ENCODE measurements around the gene GAS2L3.

GAS2L3 gene

DNA sequence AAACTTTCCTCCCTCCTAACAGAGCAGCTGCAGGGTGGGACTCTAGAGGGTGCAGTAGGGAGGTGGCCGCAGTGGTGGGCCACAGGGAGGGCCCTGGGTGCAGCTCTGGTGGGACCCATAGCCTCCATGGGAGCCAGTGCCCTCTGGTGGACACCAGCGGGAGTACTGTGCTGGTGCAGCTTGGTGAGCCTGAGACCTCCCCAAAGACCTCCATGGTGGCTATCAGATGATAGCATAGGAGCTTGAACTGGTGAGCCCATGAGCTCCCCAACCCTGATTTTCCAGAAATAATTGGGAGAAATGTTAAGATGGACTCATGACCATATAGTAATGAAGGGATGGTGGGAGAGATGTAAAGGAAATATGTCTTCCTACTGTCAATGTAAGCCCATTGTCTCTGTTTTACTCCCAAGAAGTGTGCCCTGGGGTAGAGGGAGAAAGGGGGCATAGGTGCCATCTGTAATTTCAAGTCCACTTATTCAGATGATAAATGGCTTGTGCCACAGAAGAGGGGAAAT, 98.7 kb downstream of the GAS2L3 start:
- no peaks in the 10 kb centered on the region for H3K9me3 ChIP-seq (replicated peaks; ENCODE audit: insufficient read depth, low read length)
- H3K9me2 ChIP-seq (replicated peaks; ENCODE audit: insufficient read depth, low read length) = no peaks in the 10 kb centered on the region
- no peaks in the 10 kb centered on the region for H3K27me3 ChIP-seq (replicated peaks; ENCODE audit: insufficient read depth, low read length)
- H3K4me3 ChIP-seq (ENCODE audit: low read length) = no peak overlapping the region
- no peaks in the 10 kb centered on the region for H3K36me3 ChIP-seq (replicated peaks; ENCODE audit: insufficient read depth, low read length)
- peaks cover 12% of the 10 kb centered on the region for H3K4me1 ChIP-seq (ENCODE audit: low read length)
- H2AFZ ChIP-seq (ENCODE audit: low read length) = no peak overlapping the region
- no peaks in the 10 kb centered on the region for H3F3A ChIP-seq (ENCODE audit: insufficient read depth, low read length)
- TF ChIP-seq EZH2 (optimal IDR thresholded peaks at IDR 0.05; ENCODE audit: low read depth, low read length) = no peak
- TF ChIP-seq, protein P1, sequence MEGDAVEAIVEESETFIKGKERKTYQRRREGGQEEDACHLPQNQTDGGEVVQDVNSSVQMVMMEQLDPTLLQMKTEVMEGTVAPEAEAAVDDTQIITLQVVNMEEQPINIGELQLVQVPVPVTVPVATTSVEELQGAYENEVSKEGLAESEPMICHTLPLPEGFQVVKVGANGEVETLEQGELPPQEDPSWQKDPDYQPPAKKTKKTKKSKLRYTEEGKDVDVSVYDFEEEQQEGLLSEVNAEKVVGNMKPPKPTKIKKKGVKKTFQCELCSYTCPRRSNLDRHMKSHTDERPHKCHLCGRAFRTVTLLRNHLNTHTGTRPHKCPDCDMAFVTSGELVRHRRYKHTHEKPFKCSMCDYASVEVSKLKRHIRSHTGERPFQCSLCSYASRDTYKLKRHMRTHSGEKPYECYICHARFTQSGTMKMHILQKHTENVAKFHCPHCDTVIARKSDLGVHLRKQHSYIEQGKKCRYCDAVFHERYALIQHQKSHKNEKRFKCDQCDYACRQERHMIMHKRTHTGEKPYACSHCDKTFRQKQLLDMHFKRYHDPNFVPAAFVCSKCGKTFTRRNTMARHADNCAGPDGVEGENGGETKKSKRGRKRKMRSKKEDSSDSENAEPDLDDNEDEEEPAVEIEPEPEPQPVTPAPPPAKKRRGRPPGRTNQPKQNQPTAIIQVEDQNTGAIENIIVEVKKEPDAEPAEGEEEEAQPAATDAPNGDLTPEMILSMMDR (IDR thresholded peaks at IDR 0.05; ENCODE audit: low read length) = peak; percentile 83
- H3K79me2 ChIP-seq (ENCODE audit: low read length) = no peaks in the 10 kb centered on the region
- no peak overlapping the region for H3K4me2 ChIP-seq (ENCODE audit: low read depth, low read length)
- peak; percentile 15 for DNase-seq
- no peaks in the 10 kb centered on the region for H4K20me1 ChIP-seq (ENCODE audit: insufficient read depth, low read length)
- no peak overlapping the region for H3K9ac ChIP-seq (ENCODE audit: low read length)
- H3K27ac ChIP-seq (ENCODE audit: low read length) = no peak overlapping the region

DNA sequence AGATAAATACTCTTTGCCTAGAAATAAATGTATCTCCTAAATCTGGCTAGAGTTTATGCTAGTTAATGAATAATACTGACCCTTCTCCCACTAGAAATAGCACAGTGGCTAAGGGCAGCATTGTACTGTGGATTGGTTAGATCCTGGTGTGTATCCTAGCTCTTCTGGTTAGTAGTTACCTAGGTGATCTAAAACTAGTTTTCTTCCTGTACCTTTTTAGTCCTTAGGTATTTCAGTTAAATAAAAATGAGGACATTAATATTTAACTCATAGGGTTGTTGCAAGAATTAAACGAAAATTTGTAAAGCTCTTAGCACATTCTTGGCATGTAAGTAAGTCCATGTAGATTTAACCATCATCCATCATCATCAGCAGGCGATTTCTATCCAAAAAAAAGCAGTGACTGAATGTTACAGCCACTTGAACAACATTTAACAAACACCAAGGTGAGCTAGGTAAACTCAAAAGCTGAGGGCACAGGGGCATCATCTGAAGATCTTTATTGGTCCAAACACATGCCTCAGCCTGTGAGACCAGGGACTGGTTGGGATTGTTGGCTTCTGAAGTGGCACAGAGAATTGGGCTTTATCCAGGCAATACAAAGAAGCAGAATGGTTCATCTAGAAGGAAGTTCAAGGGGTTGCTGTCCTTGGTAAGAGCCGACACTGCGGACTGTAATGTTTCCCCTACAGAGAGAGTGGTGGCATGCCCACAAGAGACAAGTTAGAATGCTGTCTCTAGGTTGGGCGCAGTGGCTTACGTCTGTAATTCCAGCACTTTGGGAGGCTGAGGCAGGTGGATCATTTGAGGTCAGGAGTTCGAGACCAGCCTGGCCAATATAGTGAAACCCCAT, 100.8 kb downstream of the GAS2L3 start:
- Histone ChIP-seq H3K36me3 (replicated peaks; ENCODE audit: insufficient read depth, low read length) (no peaks in the 10 kb centered on the region), H3K4me3 (ENCODE audit: low read length) (no peak overlapping the region), H3K9me3 (replicated peaks; ENCODE audit: insufficient read depth, low read length) (no peaks in the 10 kb centered on the region), H3K4me1 (ENCODE audit: low read length) (peaks cover 12% of the 10 kb centered on the region), H3K4me2 (ENCODE audit: low read depth, low read length) (no peak overlapping the region), H3K79me2 (ENCODE audit: low read length) (no peaks in the 10 kb centered on the region), H3K9ac (ENCODE audit: low read length) (no peak overlapping the region), H3F3A (ENCODE audit: insufficient read depth, low read length) (no peaks in the 10 kb centered on the region), H3K9me2 (replicated peaks; ENCODE audit: insufficient read depth, low read length) (no peaks in the 10 kb centered on the region), H4K20me1 (ENCODE audit: insufficient read depth, low read length) (no peaks in the 10 kb centered on the region), H3K27me3 (replicated peaks; ENCODE audit: insufficient read depth, low read length) (no peaks in the 10 kb centered on the region), H2AFZ (ENCODE audit: low read length) (no peak overlapping the region), H3K27ac (ENCODE audit: low read length) (no peak overlapping the region)
- TF ChIP-seq, protein P1 (IDR thresholded peaks at IDR 0.05; ENCODE audit: low read length) = no peak
- TF ChIP-seq EZH2 (optimal IDR thresholded peaks at IDR 0.05; ENCODE audit: low read depth, low read length) (no peak), EZH2phosphoT487 (IDR thresholded peaks at IDR 0.05; ENCODE audit: low read length) (no peak)
- no peak for DNase-seq
